ENCODE measurements around the gene SLC1A5. TPM values are rescaled to one million over a fixed set of nuclear protein-coding genes. Genes with fewer than 3 reads are reported as not detected.

The SLC1A5 gene
- total RNA-seq, 1 donor from 2014 or later = 86.8 TPM

DNA sequence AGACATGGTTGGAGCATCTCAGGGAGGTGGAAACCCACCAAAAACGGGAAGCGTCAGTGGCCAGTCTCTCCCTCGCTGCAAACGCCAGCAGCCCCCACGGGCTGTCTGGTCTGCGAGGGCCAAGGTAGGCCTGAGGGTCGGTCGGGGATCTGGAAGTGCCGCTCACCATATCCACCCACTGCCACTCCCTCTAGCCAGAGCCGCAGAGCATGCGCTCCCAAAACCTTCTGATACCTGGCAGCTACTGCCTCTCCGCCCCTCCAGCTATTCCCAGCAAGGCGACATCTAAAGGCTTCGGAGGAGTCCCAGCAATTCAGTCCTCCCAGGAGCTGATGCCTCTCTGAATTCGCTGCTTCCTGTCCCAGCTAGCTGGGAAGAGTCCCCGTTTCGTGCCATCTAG is 46.9 kb downstream of the SLC1A5 start:
- H3K36me3 ChIP-seq = peaks cover 0 to 16% of the 10 kb centered on the region in 2 donors
- no peak overlapping the region for H3K27ac ChIP-seq
- no peaks in the 10 kb centered on the region for H3K9me3 ChIP-seq
- no peaks in the 10 kb centered on the region for H3K27me3 ChIP-seq
- no peak for DNase-seq (ENCODE audit: low spot score in 2 of 2)
- H3K4me3 ChIP-seq = no peak overlapping the region
- TF ChIP-seq, protein P1, sequence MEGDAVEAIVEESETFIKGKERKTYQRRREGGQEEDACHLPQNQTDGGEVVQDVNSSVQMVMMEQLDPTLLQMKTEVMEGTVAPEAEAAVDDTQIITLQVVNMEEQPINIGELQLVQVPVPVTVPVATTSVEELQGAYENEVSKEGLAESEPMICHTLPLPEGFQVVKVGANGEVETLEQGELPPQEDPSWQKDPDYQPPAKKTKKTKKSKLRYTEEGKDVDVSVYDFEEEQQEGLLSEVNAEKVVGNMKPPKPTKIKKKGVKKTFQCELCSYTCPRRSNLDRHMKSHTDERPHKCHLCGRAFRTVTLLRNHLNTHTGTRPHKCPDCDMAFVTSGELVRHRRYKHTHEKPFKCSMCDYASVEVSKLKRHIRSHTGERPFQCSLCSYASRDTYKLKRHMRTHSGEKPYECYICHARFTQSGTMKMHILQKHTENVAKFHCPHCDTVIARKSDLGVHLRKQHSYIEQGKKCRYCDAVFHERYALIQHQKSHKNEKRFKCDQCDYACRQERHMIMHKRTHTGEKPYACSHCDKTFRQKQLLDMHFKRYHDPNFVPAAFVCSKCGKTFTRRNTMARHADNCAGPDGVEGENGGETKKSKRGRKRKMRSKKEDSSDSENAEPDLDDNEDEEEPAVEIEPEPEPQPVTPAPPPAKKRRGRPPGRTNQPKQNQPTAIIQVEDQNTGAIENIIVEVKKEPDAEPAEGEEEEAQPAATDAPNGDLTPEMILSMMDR (IDR thresholded peaks at IDR 0.05) = no peak
- intact Hi-C loops (cut with DNase I) = no loop called here
- H3K4me1 ChIP-seq = peaks cover 0 to 26% of the 10 kb centered on the region in 2 donors

DNA sequence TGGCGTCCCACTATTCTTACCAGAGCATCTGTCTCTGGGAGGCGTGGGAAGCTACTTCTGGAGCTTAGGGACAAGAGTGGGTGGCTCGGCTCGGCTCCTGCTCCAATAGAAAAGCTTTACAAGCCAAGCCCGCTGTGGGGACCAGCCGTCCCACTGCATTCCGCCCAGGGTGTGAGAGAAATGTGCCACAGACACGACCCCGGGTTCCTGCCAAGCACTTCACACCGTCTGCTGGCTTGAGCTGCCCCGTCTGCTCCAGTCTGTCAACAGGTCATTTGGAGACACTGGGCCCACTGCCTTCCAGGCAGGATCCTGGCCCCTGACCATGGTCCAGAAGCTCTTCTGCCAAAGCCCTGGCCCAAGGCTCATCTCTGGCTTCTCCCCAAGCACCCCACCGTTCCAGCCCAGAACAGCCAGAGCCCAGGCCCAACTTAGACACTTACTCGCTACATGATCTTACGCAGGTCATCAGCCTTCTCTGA is 49.1 kb downstream of the SLC1A5 start:
- peak overlapping the region; percentile 44 to 60 for H3K27ac ChIP-seq
- intact Hi-C loops (cut with DNase I) = no loop called here
- H3K9me3 ChIP-seq = no peaks in the 10 kb centered on the region
- H3K36me3 ChIP-seq = peaks cover 13 to 29% of the 10 kb centered on the region in 2 donors
- TF ChIP-seq, protein P1 (IDR thresholded peaks at IDR 0.05) = no peak
- no peak overlapping the region for H3K4me3 ChIP-seq
- peaks cover 0 to 21% of the 10 kb centered on the region in 2 donors for H3K4me1 ChIP-seq
- DNase-seq (ENCODE audit: low spot score in 2 of 2) = no peak
- H3K27me3 ChIP-seq = no peaks in the 10 kb centered on the region

DNA sequence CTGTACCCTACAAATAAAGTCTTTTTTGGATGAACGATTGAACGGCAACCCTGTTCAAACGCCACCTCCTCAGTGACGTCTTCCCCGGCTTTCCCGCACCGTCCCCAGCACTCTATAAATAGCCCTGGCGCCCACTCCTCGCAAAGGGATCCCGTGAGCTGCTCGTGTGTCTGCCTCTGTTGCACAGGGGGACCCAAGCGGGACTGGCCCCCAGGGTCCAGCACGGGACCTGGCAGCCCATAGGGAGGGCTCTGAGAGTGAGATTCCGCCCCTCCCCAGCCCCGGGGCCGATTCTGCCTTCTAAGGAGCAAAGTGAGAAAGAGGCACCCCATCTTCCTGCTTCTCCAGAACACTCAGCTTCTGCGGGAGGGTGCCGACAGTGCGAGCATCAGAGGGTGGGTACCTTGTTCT is 50.6 kb downstream of the SLC1A5 start:
- no peak overlapping the region for H3K27ac ChIP-seq
- H3K27me3 ChIP-seq = no peaks in the 10 kb centered on the region
- intact Hi-C loops (cut with DNase I) = no loop called here
- peaks cover 26 to 44% of the 10 kb centered on the region in 2 donors for H3K36me3 ChIP-seq
- no peaks in the 10 kb centered on the region for H3K9me3 ChIP-seq
- TF ChIP-seq, protein P1 (IDR thresholded peaks at IDR 0.05) = no peak
- H3K4me1 ChIP-seq = peaks cover 0 to 15% of the 10 kb centered on the region in 2 donors
- no peak overlapping the region for H3K4me3 ChIP-seq
- no peak for DNase-seq (ENCODE audit: low spot score in 2 of 2)

DNA sequence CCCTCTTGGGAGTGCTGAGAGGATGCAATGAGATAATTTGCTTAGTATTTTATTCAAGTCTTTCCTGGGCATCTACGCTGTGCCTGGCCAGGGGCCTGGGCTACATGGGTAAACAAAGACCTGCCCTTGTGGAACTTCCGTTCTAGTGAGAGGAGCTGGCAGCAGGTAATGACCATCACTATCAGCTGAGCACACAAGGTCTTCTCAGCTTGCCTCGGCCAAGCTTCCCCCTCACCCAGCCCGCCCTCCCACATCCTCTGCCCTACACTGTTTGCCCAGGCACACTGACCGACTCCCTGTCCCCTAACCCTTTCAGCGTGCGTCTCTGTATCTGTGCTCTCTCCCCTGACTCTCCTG is 51.1 kb downstream of the SLC1A5 start:
- intact Hi-C loops (cut with DNase I) = no loop called here
- H3K4me1 ChIP-seq = peaks cover 0 to 15% of the 10 kb centered on the region in 2 donors
- H3K27me3 ChIP-seq = no peaks in the 10 kb centered on the region
- H3K27ac ChIP-seq = no peak overlapping the region
- TF ChIP-seq, protein P1 (IDR thresholded peaks at IDR 0.05) = no peak
- DNase-seq (ENCODE audit: low spot score in 2 of 2) = no peak
- no peaks in the 10 kb centered on the region for H3K9me3 ChIP-seq
- H3K4me3 ChIP-seq = no peak overlapping the region
- H3K36me3 ChIP-seq = peaks cover 31 to 49% of the 10 kb centered on the region in 2 donors

DNA sequence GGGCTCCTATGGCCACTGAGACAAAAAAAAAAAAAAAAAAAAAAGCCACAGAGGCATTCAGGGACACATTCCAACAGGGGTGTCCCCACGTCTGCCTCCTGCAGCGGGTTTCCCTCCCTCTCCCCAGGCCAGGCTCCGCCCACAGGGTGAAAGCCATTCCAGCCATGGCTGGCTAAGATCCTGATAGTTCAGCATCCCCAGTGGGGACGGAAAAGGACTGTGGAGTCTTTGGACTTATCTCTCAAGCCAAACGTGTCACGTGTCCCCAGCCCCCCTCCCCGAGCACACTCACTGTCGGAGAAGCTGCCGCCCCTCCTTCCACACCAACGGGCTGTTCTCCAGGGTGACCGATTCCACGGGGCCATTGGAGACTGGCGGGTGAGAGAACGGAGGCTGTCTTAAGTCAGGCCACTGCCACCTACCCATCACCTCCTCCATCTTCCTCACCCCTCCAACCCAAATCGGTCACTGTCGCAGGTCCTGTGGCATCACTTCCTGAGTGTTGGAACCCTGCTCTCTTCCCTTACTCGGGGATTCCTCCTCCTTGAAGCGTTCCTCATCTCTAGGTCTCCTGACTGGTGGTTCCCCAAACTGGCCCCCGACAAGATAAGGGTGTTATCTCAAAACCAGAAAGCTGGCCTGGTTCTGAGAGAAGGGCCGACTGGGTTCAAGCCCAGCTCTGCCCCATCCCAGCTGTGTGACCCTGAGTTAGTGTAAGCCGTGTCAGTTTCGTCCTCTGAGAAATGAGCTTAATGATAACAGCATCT is 51.7 kb downstream of the SLC1A5 start:
- no peaks in the 10 kb centered on the region for H3K9me3 ChIP-seq
- H3K36me3 ChIP-seq = peaks cover 33 to 51% of the 10 kb centered on the region in 2 donors
- no peak overlapping the region for H3K27ac ChIP-seq
- intact Hi-C loops (cut with DNase I) = no loop called here
- TF ChIP-seq, protein P1 (IDR thresholded peaks at IDR 0.05) = no peak
- DNase-seq (ENCODE audit: low spot score in 2 of 2) = no peak
- peaks cover 0 to 15% of the 10 kb centered on the region in 2 donors for H3K4me1 ChIP-seq
- no peak overlapping the region for H3K4me3 ChIP-seq
- H3K27me3 ChIP-seq = no peaks in the 10 kb centered on the region

Data from ascending aorta (tissue), 2 donors.